Thyroid gland (tissue), 4 donors: ENCODE results near the gene GRB7.

Experiments
- POLR2A ChIP-seq, 2 donors: fragments of 450-650 bp; IDR thresholded peaks; one replicate each; pipeline ENCODE4 v1.6.1; 2017; ENCODE audit warnings: antibody characterized with exemption in 2 of 2, mild to moderate bottlenecking in 2 of 2, moderate library complexity in 1 of 2
- TF ChIP-seq, protein P1 (sequence below), 6 experiments: fragments of 200-600 bp in 3 of 6; fragments of 450-650 bp in 3 of 6; sonication (generic) in 3 of 6; IDR thresholded peaks; one replicate each; pipeline ENCODE4 v1.5.1; 2016 to 2019; ENCODE audit warnings: antibody characterized with exemption in 6 of 6, mild to moderate bottlenecking in 2 of 6, inconsistent platforms in 1 of 6, moderate library complexity in 1 of 6

- TF ChIP-seq, protein P1, sequence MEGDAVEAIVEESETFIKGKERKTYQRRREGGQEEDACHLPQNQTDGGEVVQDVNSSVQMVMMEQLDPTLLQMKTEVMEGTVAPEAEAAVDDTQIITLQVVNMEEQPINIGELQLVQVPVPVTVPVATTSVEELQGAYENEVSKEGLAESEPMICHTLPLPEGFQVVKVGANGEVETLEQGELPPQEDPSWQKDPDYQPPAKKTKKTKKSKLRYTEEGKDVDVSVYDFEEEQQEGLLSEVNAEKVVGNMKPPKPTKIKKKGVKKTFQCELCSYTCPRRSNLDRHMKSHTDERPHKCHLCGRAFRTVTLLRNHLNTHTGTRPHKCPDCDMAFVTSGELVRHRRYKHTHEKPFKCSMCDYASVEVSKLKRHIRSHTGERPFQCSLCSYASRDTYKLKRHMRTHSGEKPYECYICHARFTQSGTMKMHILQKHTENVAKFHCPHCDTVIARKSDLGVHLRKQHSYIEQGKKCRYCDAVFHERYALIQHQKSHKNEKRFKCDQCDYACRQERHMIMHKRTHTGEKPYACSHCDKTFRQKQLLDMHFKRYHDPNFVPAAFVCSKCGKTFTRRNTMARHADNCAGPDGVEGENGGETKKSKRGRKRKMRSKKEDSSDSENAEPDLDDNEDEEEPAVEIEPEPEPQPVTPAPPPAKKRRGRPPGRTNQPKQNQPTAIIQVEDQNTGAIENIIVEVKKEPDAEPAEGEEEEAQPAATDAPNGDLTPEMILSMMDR (IDR thresholded peaks at IDR 0.05): no peak
- no peak for TF ChIP-seq POLR2A (IDR thresholded peaks at IDR 0.05)
Observed at GRCh38 chr17:39716879-39717536, 20.7 kb upstream of the GRB7 start.
